Coronary artery (tissue), 2 donors: Measurements from ENCODE around the gene SNX25.

Experiments used
- DNase-seq: peaks from one replicate; pipeline ENCODE4 v3.0.0-alpha.2; 2017; ENCODE audit warnings: low spot score
- H3K27ac ChIP-seq, 2 donors: fragments of 200-600 bp; sonication (generic); one replicate each; pipeline ENCODE4 v1.5.1; 2016 to 2019
- H3K4me3 ChIP-seq: fragments of 200-600 bp; sonication (generic); 2 replicates; pipeline ENCODE4 v1.5.1; 2016; ENCODE audit warnings: mild to moderate bottlenecking, moderate library complexity
- TF ChIP-seq, protein P1 (sequence below): fragments of 200-600 bp; sonication (generic); IDR thresholded peaks from one replicate; pipeline ENCODE4 v1.5.1; 2019; ENCODE audit warnings: antibody characterized with exemption

SNX25 gene

DNA sequence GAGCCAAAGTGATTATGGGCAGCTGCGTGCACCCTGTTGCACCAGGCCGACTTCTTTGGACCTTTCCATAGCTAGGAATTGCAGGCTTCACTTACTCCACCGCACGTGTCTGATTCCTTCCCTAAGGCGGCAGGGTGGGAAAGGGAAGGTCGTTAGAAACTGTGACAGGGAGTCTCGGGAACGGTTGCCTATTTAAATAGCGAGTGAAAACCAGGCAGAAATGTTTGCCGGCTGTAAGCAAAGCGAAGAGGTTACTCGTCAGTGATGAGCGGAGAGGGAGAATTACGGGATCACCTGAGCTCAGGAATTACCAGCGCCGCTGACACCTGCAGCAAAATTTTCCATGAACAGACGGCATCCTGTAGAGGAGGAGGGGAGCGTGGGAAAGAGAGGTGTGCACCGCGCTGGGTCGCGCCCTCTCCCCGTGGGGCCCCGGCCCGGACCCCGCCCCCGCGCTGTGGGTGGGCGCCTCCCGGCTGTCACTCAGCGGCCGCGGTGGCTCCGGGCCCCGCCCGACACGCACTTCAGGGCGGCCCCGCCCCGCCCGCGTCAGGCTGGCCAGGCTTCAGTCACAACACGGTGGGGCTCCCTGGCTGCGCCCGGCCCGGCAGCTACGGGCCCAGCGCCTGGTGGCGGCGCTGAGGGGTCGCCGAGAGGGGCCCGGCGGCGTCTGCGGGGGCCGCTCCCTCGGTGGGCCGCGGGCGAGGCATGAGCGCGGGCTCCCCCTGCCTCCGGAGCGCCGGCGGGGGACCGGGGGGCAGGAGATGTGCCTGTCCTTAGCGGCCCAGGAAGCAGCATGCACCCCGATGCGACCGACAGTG is at the start of gene SNX25:
Gene SNX25, plus strand, starts transcription at position 568 of the 821 bp plus-strand sequence. Its CDS starts 229 bp downstream, at position 797.
- Histone ChIP-seq H3K4me3 (peak within 1 kb of the TSS; percentile 95), H3K27ac (peak within 1 kb of the TSS; percentile 76 to 96)
- DNase-seq = peak; percentile 90
- TF ChIP-seq, protein P1, sequence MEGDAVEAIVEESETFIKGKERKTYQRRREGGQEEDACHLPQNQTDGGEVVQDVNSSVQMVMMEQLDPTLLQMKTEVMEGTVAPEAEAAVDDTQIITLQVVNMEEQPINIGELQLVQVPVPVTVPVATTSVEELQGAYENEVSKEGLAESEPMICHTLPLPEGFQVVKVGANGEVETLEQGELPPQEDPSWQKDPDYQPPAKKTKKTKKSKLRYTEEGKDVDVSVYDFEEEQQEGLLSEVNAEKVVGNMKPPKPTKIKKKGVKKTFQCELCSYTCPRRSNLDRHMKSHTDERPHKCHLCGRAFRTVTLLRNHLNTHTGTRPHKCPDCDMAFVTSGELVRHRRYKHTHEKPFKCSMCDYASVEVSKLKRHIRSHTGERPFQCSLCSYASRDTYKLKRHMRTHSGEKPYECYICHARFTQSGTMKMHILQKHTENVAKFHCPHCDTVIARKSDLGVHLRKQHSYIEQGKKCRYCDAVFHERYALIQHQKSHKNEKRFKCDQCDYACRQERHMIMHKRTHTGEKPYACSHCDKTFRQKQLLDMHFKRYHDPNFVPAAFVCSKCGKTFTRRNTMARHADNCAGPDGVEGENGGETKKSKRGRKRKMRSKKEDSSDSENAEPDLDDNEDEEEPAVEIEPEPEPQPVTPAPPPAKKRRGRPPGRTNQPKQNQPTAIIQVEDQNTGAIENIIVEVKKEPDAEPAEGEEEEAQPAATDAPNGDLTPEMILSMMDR = no peak

DNA sequence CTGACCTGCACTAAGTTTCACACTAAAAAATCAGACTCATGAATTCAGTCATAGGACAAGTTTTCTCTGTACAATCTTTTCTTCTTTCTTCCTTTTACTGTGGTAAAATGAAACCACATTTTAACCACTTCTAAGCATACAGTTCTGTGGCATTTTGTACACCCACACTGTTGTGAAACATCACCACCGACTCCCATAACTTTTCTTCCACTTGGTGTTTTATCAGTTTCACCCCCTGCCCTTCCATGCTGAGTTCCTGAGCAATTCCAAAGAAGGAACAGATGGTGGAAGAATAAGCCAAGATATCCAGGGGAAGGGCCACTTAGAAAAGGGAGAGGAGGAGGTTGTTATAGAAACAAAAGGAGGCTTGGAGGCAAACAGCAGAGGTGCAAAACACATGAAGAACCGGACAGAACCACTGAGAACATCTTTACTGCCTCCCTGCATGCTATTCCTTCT is 43.8 kb upstream of the SNX25 start:
- Histone ChIP-seq H3K27ac (peak overlapping the region in 1 of 2 donors; percentile 7), H3K4me3 (no peak overlapping the region)
- TF ChIP-seq, protein P1 = no peak
- no peak for DNase-seq

DNA sequence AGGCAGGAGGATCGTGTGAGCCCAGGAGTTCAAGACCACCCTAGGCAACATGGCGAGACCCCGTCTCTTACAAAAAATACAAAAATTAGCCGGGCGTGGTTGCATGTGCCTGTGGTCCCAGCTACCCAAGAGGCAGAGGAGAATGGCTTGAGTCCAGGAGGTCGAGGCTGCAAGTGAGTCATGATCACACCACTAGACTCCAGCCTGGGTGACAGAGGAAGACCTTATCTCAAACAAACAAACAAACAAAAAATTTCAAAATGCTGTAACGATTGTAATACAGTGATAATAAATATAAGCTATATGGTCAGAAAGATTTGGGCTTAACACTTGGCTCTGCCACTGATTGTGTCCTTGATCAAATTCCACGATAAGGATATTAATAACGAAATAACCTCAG is 42.2 kb upstream of the SNX25 start:
- no peak for DNase-seq
- no peak overlapping the region for H3K27ac ChIP-seq
- no peak overlapping the region for H3K4me3 ChIP-seq
- TF ChIP-seq, protein P1 = no peak

GRCh38 chr4:185171373-185172071 is 37.9 kb upstream of the SNX25 start:
- Histone ChIP-seq H3K4me3 (no peak overlapping the region), H3K27ac (no peak overlapping the region)
- DNase-seq = no peak
- TF ChIP-seq, protein P1 = no peak

DNA sequence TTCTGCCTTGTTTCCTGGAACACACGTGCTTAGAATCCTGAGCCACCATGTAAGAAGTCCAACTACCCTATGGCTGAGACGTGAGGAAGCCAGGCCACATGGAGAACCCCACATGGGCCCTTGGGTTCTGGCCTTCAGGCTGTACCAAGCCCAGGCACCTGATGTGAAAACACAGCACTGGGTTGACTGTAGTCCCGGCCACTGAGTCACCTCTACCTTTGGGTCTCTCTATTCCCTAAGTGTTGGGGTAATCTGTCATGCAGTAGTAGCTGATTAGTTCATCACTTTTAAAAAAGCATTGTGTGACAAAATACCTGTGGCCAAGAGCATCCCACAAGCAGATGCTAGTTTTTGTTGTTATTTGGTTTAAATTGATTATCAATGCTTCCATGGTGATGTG is 29.9 kb upstream of the SNX25 start:
- Histone ChIP-seq H3K4me3 (no peak overlapping the region), H3K27ac (no peak overlapping the region)
- DNase-seq = no peak
- TF ChIP-seq, protein P1 = no peak

GRCh38 chr4:185182239-185182638 is 27.2 kb upstream of the SNX25 start:
- DNase-seq = no peak
- H3K27ac ChIP-seq = peak overlapping the region; percentile 58 to 81
- TF ChIP-seq, protein P1 = no peak
- no peak overlapping the region for H3K4me3 ChIP-seq
